Neutrophil (primary cell): ENCODE measurements around the gene CIB4.

Source experiments
- H3K27ac ChIP-seq: fragments of 200-600 bp; sonication (generic); 2 replicates; pipeline ENCODE4 v1.5.1; 2016; ENCODE audit warnings: mild to moderate bottlenecking, moderate library complexity
- H3K27me3 ChIP-seq: fragments of 200-600 bp; sonication (generic); 2 replicates; pipeline ENCODE4 v1.6.0; 2016; ENCODE audit warnings: mild to moderate bottlenecking
- H3K36me3 ChIP-seq: fragments of 200-600 bp; sonication (generic); 2 replicates; pipeline ENCODE4 v1.5.1; 2017
- H3K4me1 ChIP-seq, 2 experiments: fragments of 200-600 bp in 1 of 2; sonication (generic) in 1 of 2; 1 replicate in 1 of 2; 2 replicates in 1 of 2; pipeline versions ENCODE4 v1.5.1 to v1.6.1; 2013 to 2016; ENCODE audit warnings: low read depth in 1 of 2, low read length in 1 of 2, mild to moderate bottlenecking in 1 of 2, moderate library complexity in 1 of 2; ENCODE audit not compliant: control insufficient read depth in 1 of 2, insufficient read depth in 1 of 2
- H3K4me3 ChIP-seq, 2 experiments: fragments of 200-600 bp in 1 of 2; sonication (generic) in 1 of 2; 1 replicate in 1 of 2; 2 replicates in 1 of 2; pipeline ENCODE4 v1.5.1; 2013 to 2016; ENCODE audit warnings: low read depth in 1 of 2, low read length in 1 of 2, mild to moderate bottlenecking in 1 of 2, moderate library complexity in 1 of 2
- H3K9me3 ChIP-seq: fragments of 200-600 bp; sonication (generic); 2 replicates; pipeline ENCODE4 v1.5.1; 2016
- TF ChIP-seq, protein P1 (sequence below): fragments of 200-600 bp; sonication (generic); IDR thresholded peaks from 2 replicates; pipeline ENCODE4 v1.5.1; 2016; ENCODE audit warnings: antibody characterized with exemption

The CIB4 gene

DNA sequence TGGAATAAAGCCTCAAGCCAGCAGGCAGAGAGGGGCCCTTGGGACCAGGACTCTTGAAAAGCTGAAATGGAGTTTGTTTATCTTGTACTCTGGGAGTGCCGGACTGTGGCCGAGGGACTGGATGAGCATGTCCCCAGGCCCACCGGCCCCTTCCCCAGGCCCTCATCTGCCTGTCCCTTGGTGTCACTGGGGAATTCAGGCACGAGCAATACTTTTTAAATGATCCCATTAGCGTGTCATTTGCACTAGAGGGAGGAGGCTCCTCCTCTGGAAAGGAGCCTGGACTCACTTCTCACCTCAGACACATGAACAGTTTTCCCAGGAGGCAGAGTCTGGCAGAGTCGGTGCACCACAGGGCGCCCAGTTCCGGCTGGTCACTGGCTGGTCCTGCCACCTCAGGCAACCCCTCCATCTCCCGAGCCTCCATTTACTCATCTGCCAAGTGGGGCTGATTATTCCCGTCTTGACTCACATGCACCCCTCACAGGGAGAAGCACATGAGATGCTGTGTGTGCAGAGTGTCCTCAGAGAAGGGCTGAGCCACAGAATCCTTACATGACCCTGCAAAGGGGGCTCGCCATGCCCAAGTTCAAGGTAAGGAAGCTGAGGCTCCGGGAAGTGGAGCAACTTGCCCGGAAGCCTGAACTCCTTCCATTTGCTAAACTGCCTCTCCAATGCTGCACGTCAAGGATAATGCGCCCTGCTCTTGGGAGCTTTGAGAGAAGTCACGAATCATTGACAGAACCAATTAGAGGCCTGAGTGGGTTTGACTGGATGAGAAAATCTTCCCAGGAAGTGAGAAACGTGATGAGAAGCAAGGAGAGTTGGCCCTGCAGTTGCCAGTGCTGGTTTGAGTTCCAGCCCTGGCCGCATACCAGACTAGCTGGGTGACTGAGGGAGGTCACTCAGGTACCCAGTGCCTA is 26.7 kb downstream of the CIB4 start:
- Histone ChIP-seq H3K27me3 (peaks cover 10% of the 10 kb centered on the region), H3K4me1 (no peaks in the 10 kb centered on the region), H3K9me3 (no peaks in the 10 kb centered on the region), H3K4me3 (no peak overlapping the region), H3K27ac (no peak overlapping the region), H3K36me3 (no peaks in the 10 kb centered on the region)
- TF ChIP-seq, protein P1, sequence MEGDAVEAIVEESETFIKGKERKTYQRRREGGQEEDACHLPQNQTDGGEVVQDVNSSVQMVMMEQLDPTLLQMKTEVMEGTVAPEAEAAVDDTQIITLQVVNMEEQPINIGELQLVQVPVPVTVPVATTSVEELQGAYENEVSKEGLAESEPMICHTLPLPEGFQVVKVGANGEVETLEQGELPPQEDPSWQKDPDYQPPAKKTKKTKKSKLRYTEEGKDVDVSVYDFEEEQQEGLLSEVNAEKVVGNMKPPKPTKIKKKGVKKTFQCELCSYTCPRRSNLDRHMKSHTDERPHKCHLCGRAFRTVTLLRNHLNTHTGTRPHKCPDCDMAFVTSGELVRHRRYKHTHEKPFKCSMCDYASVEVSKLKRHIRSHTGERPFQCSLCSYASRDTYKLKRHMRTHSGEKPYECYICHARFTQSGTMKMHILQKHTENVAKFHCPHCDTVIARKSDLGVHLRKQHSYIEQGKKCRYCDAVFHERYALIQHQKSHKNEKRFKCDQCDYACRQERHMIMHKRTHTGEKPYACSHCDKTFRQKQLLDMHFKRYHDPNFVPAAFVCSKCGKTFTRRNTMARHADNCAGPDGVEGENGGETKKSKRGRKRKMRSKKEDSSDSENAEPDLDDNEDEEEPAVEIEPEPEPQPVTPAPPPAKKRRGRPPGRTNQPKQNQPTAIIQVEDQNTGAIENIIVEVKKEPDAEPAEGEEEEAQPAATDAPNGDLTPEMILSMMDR = no peak

DNA sequence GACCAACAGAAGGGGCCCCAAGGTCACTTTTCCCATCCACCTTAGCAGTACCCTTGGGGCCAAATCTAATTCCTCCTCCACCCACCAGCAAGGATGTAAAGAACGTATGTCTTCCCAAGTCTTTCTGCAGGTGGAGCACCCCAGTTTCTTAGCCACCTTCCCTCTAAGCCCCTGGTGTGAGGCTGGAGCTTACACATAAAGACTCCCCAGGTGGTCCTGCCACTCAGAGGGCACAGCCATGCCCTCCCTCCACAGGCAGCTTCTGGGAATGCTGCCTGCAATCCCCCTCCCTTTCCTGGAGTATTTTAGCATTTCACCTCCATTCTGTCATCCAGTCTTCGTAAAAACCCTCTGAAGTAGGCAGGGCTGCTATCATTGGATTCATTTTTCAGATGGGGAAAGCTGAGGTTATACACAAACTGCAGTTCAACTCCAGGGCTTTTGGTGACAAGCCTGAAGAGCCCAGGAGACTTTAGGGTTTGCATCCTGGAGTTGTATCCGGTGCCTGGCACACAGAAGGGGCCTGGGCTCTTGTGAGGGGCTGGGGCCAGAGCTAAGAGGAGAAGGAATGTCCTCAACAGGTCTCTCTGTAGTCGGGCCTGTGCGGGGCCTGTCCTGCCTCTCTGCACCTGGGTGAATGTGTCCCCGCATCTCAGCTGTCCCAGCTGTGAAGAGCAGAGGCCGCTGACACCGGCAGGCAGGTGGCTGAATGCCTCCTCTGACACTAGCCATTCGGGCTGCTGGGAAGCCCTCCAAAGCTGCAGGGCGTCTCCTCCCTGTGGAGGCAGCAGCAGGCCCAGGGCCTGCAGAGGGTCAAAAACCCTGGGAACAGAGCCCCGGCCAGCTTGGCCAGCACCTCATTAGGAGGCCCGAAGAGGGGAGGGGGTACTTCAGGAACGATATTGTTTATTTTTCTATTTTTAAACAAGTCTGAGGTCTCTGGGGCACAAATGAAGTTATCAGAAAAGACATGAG is 27.6 kb downstream of the CIB4 start:
- Histone ChIP-seq H3K36me3 (no peaks in the 10 kb centered on the region), H3K27me3 (peaks cover 3% of the 10 kb centered on the region), H3K9me3 (no peaks in the 10 kb centered on the region), H3K4me3 (no peak overlapping the region), H3K4me1 (no peaks in the 10 kb centered on the region), H3K27ac (no peak overlapping the region)
- TF ChIP-seq, protein P1 = no peak

DNA sequence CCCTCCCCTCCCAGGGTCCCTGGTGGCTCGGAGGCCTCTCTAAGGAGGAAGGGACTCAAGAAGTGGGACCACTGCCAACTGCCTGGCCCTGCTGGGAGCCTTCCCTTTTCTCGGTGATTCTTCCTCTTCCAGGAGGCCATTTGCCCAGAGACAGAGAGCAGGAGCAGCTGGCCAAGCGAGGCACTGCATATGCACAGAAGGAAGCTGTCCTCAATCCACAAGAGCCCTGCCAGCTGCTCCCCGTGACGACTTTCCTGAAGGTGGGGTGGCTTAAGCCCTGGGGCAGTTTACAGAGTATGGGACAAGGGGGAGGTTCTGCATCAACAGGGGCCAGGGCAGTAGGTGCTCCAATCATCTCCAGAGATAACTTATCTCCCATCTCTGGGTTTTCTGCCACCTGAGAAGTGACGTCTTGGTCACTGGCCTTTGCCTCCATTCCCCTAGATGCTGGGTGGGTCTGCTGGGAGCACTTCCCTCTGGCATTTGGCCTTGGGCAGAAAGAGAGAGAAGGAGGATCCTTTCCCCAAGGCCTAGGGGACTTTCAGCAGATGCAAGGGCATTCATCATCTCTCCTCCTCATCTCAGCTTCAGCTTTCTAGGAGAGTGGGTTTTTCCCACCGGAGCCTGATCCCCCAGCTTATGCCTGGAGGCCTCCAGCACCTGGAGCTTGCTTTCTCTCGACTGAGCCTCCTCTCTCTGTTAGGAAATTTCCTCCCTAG is 28.5 kb downstream of the CIB4 start:
- no peaks in the 10 kb centered on the region for H3K36me3 ChIP-seq
- H3K4me3 ChIP-seq = no peak overlapping the region
- peaks cover 4% of the 10 kb centered on the region for H3K27me3 ChIP-seq
- TF ChIP-seq, protein P1 = no peak
- H3K9me3 ChIP-seq = no peaks in the 10 kb centered on the region
- H3K4me1 ChIP-seq = no peaks in the 10 kb centered on the region
- no peak overlapping the region for H3K27ac ChIP-seq

DNA sequence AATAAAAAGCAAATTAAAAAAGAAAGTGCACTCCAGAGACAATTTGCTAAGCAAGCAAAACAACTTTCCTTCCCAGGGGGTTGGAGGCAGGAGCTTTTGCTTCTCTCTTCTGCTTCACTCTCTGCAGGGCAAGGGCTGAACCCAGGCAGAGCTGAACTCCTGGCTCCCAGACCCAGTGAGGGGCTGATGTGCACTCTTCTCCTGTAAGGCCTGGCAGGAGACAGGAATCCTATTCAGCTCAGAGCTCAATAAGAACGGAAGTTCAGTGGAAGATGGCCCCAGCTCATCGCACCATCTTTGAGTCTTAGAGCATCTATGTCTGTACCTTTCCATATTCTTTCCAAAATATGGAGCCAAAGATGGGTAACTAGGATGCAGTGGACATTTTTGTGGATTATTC is 29.1 kb downstream of the CIB4 start:
- Histone ChIP-seq H3K27ac (no peak overlapping the region), H3K27me3 (peaks cover 6% of the 10 kb centered on the region), H3K36me3 (no peaks in the 10 kb centered on the region), H3K9me3 (no peaks in the 10 kb centered on the region), H3K4me1 (no peaks in the 10 kb centered on the region), H3K4me3 (no peak overlapping the region)
- TF ChIP-seq, protein P1 = no peak
